A549 treated with ZK216348 at 1 μM for 4 hours (cell line): ENCODE results near the gene IFRD1. TPM values are rescaled to one million over a fixed set of nuclear protein-coding genes. Genes with fewer than 3 reads are reported as not detected.

ENCODE experiments used
- total RNA-seq: library from RNA; stranded (reverse); fragments of 200-300 nt; extraction: Qiagen RNA extraction; gene quantifications from 5 replicates; pipeline ENCODE4 v1.2.3, GENCODE V29; 2022; ENCODE audit warnings: low read depth

The IFRD1 gene
- 26.9 to 33.3 TPM (median 31.8 TPM) in 5 replicates for total RNA-seq

GRCh38 chr7:112449902-112450806, at the start of gene IFRD1:
Gene IFRD1, plus strand, starts transcription at chr7:112450460. Its CDS starts 229 bp downstream, at chr7:112450689.

Other genes with a start within 250 kb of the IFRD1 start
- gene DOCK4, start 244.1 kb upstream of the IFRD1 start, total RNA-seq: 4.0 to 7.8 TPM (median 7.2 TPM) in 5 replicates
- gene ZNF277, start 243.8 kb upstream of the IFRD1 start, total RNA-seq: 6.8 to 18.1 TPM (median 12.8 TPM) in 5 replicates
- 0.56 to 1.4 TPM (median 0.80 TPM) in 5 replicates for gene LSMEM1, start 30.5 kb downstream of the IFRD1 start, total RNA-seq